GM23338 (cell line): ENCODE results near the gene AXIN1. TPM values are rescaled to one million over a fixed set of nuclear protein-coding genes. Genes with fewer than 3 reads are reported as not detected.

Source experiments
- ATAC-seq: fragments of 200-7000 bp; cut with Tn5 transposase; 3 replicates; pipeline ENCODE4 v1.9.1; 2020
- DNase-seq: peaks from one replicate; pipeline ENCODE4 v3.0.0-alpha.2; 2015; ENCODE audit warnings: low spot score
- H2AFZ ChIP-seq: fragments of 200-600 bp; sonication (generic); 2 replicates; pipeline ENCODE4 v1.8.0; 2016; ENCODE audit warnings: antibody characterized with exemption, mild to moderate bottlenecking, moderate library complexity
- H3F3A ChIP-seq: fragments of 200-600 bp; sonication (generic); replicated peaks from 2 replicates; pipeline ENCODE4 v1.8.0; 2017; ENCODE audit warnings: antibody characterized with exemption, mixed run types, low read depth
- H3K27ac ChIP-seq: fragments of 200-600 bp; sonication (generic); 2 replicates; pipeline ENCODE4 v1.6.1; 2016; ENCODE audit warnings: low read depth
- H3K27me3 ChIP-seq: fragments of 200-600 bp; sonication (generic); 2 replicates; pipeline ENCODE4 v1.8.0; 2016; ENCODE audit warnings: mild to moderate bottlenecking, mixed run types, moderate library complexity; ENCODE audit not compliant: insufficient read depth
- H3K36me3 ChIP-seq: fragments of 200-600 bp; sonication (generic); 2 replicates; pipeline ENCODE4 v1.8.0; 2016; ENCODE audit warnings: mild to moderate bottlenecking; ENCODE audit not compliant: insufficient read depth
- H3K4me1 ChIP-seq: fragments of 200-600 bp; sonication (generic); 2 replicates; pipeline ENCODE4 v1.8.0; 2016; ENCODE audit warnings: mild to moderate bottlenecking, moderate library complexity; ENCODE audit not compliant: insufficient read depth
- H3K4me2 ChIP-seq: fragments of 200-600 bp; sonication (generic); 2 replicates; pipeline ENCODE4 v1.7.1; 2017; ENCODE audit warnings: mixed run types
- H3K4me3 ChIP-seq: fragments of 200-600 bp; sonication (generic); 2 replicates; pipeline ENCODE4 v1.6.1; 2016; ENCODE audit warnings: mixed run types
- H3K79me2 ChIP-seq: fragments of 200-600 bp; sonication (generic); replicated peaks from 2 replicates; pipeline ENCODE4 v1.8.0; 2017; ENCODE audit warnings: mild to moderate bottlenecking; ENCODE audit not compliant: insufficient read depth
- H3K9me2 ChIP-seq: fragments of 200-600 bp; sonication (generic); 2 replicates; pipeline ENCODE4 v1.8.0; 2017; ENCODE audit not compliant: insufficient read depth
- H4K20me1 ChIP-seq: fragments of 200-600 bp; sonication (generic); replicated peaks from 2 replicates; pipeline ENCODE4 v1.8.0; 2017; ENCODE audit warnings: mild to moderate bottlenecking; ENCODE audit not compliant: insufficient read depth
- H3K27ac Mint-ChIP-seq: 2 replicates; pipeline ENCODE4 v1.8.0; 2020; ENCODE audit warnings: inconsistent platforms, mild to moderate bottlenecking, moderate library complexity, mixed read lengths
- H3K27me3 Mint-ChIP-seq: 3 replicates; pipeline ENCODE4 v1.8.0; 2022; ENCODE audit warnings: low read depth, mild to moderate bottlenecking, moderate library complexity, mixed read lengths, inconsistent platforms; ENCODE audit not compliant: insufficient read depth, poor library complexity
- H3K36me3 Mint-ChIP-seq: 3 replicates; pipeline ENCODE4 v1.8.0; 2021; ENCODE audit warnings: low read depth, mild to moderate bottlenecking, inconsistent platforms, moderate library complexity, mixed read lengths
- H3K4me1 Mint-ChIP-seq: 3 replicates; pipeline ENCODE4 v1.8.0; 2020; ENCODE audit warnings: mild to moderate bottlenecking, inconsistent platforms, mixed read lengths
- H3K4me3 Mint-ChIP-seq: 3 replicates; pipeline ENCODE4 v1.8.0; 2021; ENCODE audit warnings: moderate library complexity, mild to moderate bottlenecking, inconsistent platforms, mixed read lengths
- H3K9me3 Mint-ChIP-seq: 3 replicates; pipeline ENCODE4 v1.8.0; 2020; ENCODE audit warnings: moderate library complexity, mild to moderate bottlenecking, inconsistent platforms, mixed read lengths
- CREB1 ChIP-seq: fragments of 250-450 bp; sonication (Bioruptor Pico); IDR thresholded peaks from 2 replicates; pipeline ENCODE4 v1.5.0; 2020; ENCODE audit warnings: low read depth, mild to moderate bottlenecking, moderate library complexity
- CTCF ChIP-seq, 2 experiments: fragments of 200-600 bp in 1 of 2; sonication (generic) in 1 of 2; conservative IDR thresholded peaks; 2 replicates each; pipeline versions ENCODE4 v1.5.1 to v1.6.1; 2016 to 2017; ENCODE audit warnings: antibody characterized with exemption in 2 of 2, low read depth in 2 of 2, mild to moderate bottlenecking in 2 of 2, moderate library complexity in 1 of 2
- JUNB ChIP-seq: IDR thresholded peaks from one replicate; pipeline ENCODE4 v1.6.1; 2016; ENCODE audit warnings: antibody characterized with exemption; ENCODE audit not compliant: unreplicated experiment
- REST ChIP-seq: IDR thresholded peaks from one replicate; pipeline ENCODE4 v1.6.1; 2018; ENCODE audit warnings: antibody characterized with exemption; ENCODE audit not compliant: unreplicated experiment
- ZNF462 ChIP-seq: fragments of 250-450 bp; sonication (Bioruptor Pico); IDR thresholded peaks from 2 replicates; pipeline ENCODE4 v1.5.0; 2020; ENCODE audit warnings: mild to moderate bottlenecking, moderate library complexity
- polyA plus RNA-seq: library from polyadenylated mRNA; unstranded; fragments of >200 nt; fragmentation: Nextera tagmentation; extraction: Ambion mirVana; gene quantifications from 2 replicates; pipeline ENCODE4 v1.2.1, GENCODE V29; 2016
- total RNA-seq: library from RNA; depleted of rRNA; stranded (reverse); fragments of >200 nt; shearing (Covaris generic); gene quantifications from 2 replicates; pipeline ENCODE4 v1.2.3, GENCODE V29; 2014

AXIN1 gene
- total and polyA plus RNA-seq, 2 experiments from 2014 or later, result 14.3 to 54.5 TPM

- no peak for TF ChIP-seq ZNF462 (CRISPR knock-in tag)
These were observed 43.0 kb downstream of the AXIN1 start (continued) for GRCh38 chr16:309476-309875.

- no peak for DNase-seq
- Histone ChIP-seq H3K27ac (no peak overlapping the region), H4K20me1 (peaks cover 13% of the 10 kb centered on the region), H3K79me2 (peaks cover 10% of the 10 kb centered on the region), H3K36me3 (0 out of 2 replicates have a peak, but pooled peaks cover 3% of the 10 kb centered on the region), H3K4me1 (no peaks in the 10 kb centered on the region), H3K4me3 (no peak overlapping the region), H3K4me2 (no peak overlapping the region), H3K27me3 (no peaks in the 10 kb centered on the region), H2AFZ (no peak overlapping the region), H3F3A (no peaks in the 10 kb centered on the region; the same call in 1 of the 2 replicates), H3K9me2 (no peaks in the 10 kb centered on the region)
- H3K36me3 Mint-ChIP-seq, result peaks cover 13% of the 10 kb centered on the region; the same call in 2 of the 3 replicates
- H3K9me3 Mint-ChIP-seq, result no peaks in the 10 kb centered on the region
- no peak overlapping the region for H3K4me3 Mint-ChIP-seq
- H3K27ac Mint-ChIP-seq, result no peak overlapping the region
- ATAC-seq, result no peak
- no peaks in the 10 kb centered on the region; the same call in 1 of the 3 replicates for H3K4me1 Mint-ChIP-seq
- peaks cover 7% of the 10 kb centered on the region for H3K27me3 Mint-ChIP-seq
- TF ChIP-seq REST (no peak), JUNB (no peak), CTCF (conservative IDR thresholded peaks at IDR 0.05; ENCODE audit: low read depth in 2 of 2) (no peak), CREB1 (no peak)
These were observed 44.7 kb downstream of the AXIN1 start for GRCh38 chr16:307691-308312.
